Measurements from ENCODE around the gene TOR1A.

TOR1A gene, protein sequence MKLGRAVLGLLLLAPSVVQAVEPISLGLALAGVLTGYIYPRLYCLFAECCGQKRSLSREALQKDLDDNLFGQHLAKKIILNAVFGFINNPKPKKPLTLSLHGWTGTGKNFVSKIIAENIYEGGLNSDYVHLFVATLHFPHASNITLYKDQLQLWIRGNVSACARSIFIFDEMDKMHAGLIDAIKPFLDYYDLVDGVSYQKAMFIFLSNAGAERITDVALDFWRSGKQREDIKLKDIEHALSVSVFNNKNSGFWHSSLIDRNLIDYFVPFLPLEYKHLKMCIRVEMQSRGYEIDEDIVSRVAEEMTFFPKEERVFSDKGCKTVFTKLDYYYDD

DNA sequence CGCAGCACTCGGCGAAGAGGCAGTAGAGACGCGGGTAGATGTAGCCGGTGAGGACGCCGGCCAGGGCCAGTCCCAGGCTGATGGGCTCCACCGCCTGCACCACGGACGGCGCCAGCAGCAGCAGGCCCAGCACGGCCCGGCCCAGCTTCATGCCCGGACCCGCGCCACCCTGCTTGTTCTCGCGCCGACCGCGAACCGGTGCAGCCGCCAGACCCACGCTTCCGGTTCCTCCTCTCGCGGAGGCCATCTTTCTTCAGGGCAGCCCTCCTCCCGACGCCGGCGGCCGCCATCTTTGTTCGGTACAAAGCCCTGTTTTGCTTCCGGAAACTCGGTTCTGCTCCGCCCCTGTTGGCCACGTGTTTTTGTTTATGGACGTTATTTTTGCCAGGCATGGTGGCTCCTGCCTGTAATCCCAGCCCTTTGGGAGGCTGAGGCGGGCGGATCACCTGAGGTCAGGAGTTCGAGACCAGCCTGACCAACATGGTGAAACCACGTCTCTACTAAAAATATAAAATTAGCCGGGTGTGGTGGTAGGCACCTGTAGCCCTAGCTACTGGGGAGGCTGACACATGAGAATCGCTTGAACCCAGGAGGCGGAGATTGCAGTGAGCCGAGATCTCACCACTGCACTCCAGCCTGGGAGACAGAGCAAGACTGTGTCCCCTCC lies at the start of gene TOR1A:
TSS of gene TOR1A (minus strand) at position 202 of the 667 bp plus-strand sequence. CDS start at position 151, 51 bp downstream.
- H3K27me3 ChIP-seq (ENCODE audit: control insufficient read depth, insufficient read depth, low read length), result no peaks in the 10 kb centered on the region
- H3K4me3 ChIP-seq (ENCODE audit: low read length), result peak within 1 kb of the TSS; percentile 73
- H3K9me3 ChIP-seq (ENCODE audit: control insufficient read depth, insufficient read depth, low read length), result no peaks in the 10 kb centered on the region
- H3K36me3 ChIP-seq (ENCODE audit: control insufficient read depth, insufficient read depth, low read length), result peaks cover 12% of the 10 kb centered on the region
- H3K27ac ChIP-seq (ENCODE audit: low read length), result no peak within 1 kb of the TSS
- H3K4me1 ChIP-seq (ENCODE audit: control insufficient read depth, insufficient read depth, low read length), result no peaks in the 10 kb centered on the region
- no CpG with 5 or more reads among the region's 47 CpGs for WGBS (ENCODE audit: insufficient coverage, insufficient read length)
- DNase-seq (ENCODE audit: low read depth, low spot score), result peak; percentile 89

DNA sequence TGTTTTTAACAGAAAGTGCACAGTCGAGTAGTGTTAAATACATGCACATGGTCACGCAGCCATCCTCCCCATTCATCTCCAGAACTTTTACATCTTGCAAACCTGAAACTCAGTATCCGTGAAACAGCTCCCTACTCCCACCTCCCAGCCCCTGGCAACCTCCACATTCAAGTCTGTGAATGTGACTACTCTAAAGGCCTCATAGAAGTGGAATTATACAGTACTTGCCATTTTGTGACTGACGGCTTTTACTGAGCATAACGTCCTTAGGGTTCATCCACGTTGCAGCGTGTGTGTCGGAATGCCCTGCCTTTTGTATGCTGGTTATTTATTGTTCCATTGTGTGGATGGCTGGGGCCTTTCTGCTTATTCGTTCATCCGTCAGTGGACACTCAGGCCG lies 47.1 kb upstream of the TOR1A start:
- no CpG with 5 or more reads among the region's 11 CpGs for WGBS (ENCODE audit: insufficient coverage, insufficient read length)
- H3K27me3 ChIP-seq (ENCODE audit: control insufficient read depth, insufficient read depth, low read length), result no peaks in the 10 kb centered on the region

DNA sequence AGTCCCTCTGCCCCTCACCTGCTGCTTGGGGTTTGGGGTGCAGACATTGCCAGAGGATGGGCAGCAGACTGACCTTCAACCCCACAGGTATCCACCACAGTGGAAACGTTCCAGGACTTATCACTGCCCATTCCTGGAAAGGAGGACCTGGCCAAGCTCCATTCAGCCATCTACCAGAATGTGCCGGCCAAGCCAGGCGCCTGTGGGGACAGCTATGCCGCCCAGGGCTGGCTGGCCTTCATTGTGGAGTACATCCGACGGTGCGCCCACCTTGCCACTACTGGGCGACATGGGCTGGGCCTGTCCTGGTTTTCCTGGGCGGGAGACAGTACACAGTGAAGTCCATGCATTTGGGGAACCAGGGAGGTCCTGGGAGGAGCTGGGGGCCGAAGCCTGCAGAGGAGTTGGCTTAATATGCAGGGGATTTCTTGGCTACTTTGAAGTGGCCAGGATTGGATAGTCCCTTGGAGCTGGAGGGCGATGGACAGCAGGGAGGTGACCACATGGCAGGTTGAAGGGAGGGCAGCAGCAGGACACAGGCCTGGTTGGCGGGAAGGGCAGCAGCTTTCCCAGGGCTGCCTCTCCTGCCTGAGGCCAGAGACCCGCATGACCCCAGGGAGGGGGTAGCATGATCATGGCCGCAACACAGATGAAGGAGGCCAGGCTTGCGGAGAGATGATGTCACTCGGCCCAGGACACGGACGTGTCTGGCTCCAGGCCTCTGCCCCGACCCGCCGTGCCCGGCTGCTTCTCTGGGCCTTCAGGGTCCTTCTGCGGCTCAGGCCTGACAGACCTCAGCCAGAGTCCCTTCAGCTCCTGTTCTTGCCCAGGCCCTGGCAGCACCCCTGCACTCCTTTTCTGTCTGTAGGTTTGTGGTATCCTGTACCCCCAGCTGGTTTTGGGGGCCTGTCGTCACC lies 45.9 kb upstream of the TOR1A start:
- no peak overlapping the region for H3K4me3 ChIP-seq (ENCODE audit: low read length)
- DNase-seq (ENCODE audit: low read depth, low spot score), result no peak
- H3K9me3 ChIP-seq (ENCODE audit: control insufficient read depth, insufficient read depth, low read length), result no peaks in the 10 kb centered on the region
- no peaks in the 10 kb centered on the region for H3K4me1 ChIP-seq (ENCODE audit: control insufficient read depth, insufficient read depth, low read length)
- H3K27ac ChIP-seq (ENCODE audit: low read length), result no peak overlapping the region
- WGBS (ENCODE audit: insufficient coverage, insufficient read length), result no CpG with 5 or more reads among the region's 24 CpGs
- no peaks in the 10 kb centered on the region for H3K36me3 ChIP-seq (ENCODE audit: control insufficient read depth, insufficient read depth, low read length)
- no peaks in the 10 kb centered on the region for H3K27me3 ChIP-seq (ENCODE audit: control insufficient read depth, insufficient read depth, low read length)

More for the DNA sequence above, 47.1 kb upstream of the TOR1A start:
- no peak for DNase-seq (ENCODE audit: low read depth, low spot score)
- Histone ChIP-seq H3K4me3 (ENCODE audit: low read length) (no peak overlapping the region), H3K9me3 (ENCODE audit: control insufficient read depth, insufficient read depth, low read length) (no peaks in the 10 kb centered on the region), H3K36me3 (ENCODE audit: control insufficient read depth, insufficient read depth, low read length) (no peaks in the 10 kb centered on the region), H3K4me1 (ENCODE audit: control insufficient read depth, insufficient read depth, low read length) (no peaks in the 10 kb centered on the region), H3K27ac (ENCODE audit: low read length) (no peak overlapping the region)

DNA sequence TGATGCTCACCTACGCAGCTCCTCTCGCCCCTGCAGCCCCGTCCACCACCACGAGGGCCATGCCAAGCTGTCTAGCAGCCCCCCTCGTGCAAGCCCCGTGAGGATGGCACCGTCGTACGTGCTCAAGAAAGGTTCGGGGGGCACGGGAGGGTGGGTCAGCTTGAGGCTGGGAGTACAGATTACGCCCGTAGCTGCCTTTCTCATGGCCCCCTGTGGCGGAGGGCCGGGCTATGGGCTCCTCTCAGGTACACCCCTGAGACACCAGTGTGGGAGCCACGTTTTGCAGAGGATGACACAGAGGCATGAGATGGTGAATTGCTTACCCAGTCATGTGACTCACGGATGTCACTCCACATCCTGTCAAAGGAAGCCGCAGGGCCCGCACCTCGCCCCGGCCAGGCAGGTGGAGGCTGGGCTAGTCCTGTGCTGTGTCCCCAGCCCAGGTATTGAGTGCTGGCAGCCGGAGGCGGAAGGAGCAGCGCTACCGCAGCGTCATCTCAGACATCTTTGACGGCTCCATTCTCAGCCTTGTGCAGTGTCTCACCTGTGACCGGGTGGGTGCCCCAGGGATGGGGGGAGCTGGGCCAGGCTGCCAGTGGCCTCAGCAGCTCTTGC lies 45.0 kb upstream of the TOR1A start:
- no CpG with 5 or more reads among the region's 28 CpGs for WGBS (ENCODE audit: insufficient coverage, insufficient read length)
- no peak overlapping the region for H3K27ac ChIP-seq (ENCODE audit: low read length)
- H3K36me3 ChIP-seq (ENCODE audit: control insufficient read depth, insufficient read depth, low read length), result no peaks in the 10 kb centered on the region
- H3K4me1 ChIP-seq (ENCODE audit: control insufficient read depth, insufficient read depth, low read length), result no peaks in the 10 kb centered on the region
- H3K4me3 ChIP-seq (ENCODE audit: low read length), result no peak overlapping the region
- H3K27me3 ChIP-seq (ENCODE audit: control insufficient read depth, insufficient read depth, low read length), result no peaks in the 10 kb centered on the region
- H3K9me3 ChIP-seq (ENCODE audit: control insufficient read depth, insufficient read depth, low read length), result no peaks in the 10 kb centered on the region
- DNase-seq (ENCODE audit: low read depth, low spot score), result no peak

DNA sequence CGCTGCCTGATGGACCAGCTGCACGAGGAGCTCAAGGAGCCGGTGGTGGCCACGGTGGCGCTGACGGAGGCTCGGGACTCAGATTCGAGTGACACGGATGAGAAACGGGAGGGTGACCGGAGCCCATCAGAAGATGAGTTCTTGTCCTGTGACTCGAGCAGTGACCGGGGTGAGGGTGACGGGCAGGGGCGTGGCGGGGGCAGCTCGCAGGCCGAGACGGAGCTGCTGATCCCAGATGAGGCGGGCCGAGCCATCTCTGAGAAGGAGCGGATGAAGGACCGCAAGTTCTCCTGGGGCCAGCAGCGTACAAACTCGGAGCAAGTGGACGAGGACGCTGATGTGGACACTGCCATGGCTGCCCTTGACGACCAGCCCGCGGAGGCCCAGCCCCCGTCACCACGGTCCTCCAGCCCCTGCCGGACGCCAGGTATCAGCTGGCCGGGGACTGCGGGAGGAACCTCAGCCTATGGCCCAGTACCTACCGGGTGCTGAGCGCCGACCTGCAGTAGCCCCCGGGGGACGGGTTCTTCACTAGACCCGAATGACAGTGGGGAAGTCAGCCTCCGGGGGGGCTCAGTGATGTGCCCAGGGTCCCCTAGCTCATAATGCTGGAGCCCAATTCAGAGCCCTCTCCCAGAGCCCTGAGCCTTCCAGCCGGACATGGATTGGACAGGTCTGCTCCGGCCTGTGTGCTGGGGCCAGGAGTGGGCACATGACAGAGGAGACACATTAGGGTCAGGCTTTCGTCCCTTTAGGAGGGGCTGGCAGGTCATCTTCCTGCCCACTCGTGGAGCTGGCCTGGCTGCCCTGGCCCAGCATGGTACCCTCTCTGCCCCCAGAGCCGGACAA lies 44.3 kb upstream of the TOR1A start:
- DNase-seq (ENCODE audit: low read depth, low spot score), result no peak
- no peaks in the 10 kb centered on the region for H3K4me1 ChIP-seq (ENCODE audit: control insufficient read depth, insufficient read depth, low read length)
- no peaks in the 10 kb centered on the region for H3K9me3 ChIP-seq (ENCODE audit: control insufficient read depth, insufficient read depth, low read length)
- no peaks in the 10 kb centered on the region for H3K36me3 ChIP-seq (ENCODE audit: control insufficient read depth, insufficient read depth, low read length)
- H3K27me3 ChIP-seq (ENCODE audit: control insufficient read depth, insufficient read depth, low read length), result no peaks in the 10 kb centered on the region
- no peak overlapping the region for H3K27ac ChIP-seq (ENCODE audit: low read length)
- no peak overlapping the region for H3K4me3 ChIP-seq (ENCODE audit: low read length)
- WGBS (ENCODE audit: insufficient coverage, insufficient read length), result no CpG with 5 or more reads among the region's 48 CpGs

DNA sequence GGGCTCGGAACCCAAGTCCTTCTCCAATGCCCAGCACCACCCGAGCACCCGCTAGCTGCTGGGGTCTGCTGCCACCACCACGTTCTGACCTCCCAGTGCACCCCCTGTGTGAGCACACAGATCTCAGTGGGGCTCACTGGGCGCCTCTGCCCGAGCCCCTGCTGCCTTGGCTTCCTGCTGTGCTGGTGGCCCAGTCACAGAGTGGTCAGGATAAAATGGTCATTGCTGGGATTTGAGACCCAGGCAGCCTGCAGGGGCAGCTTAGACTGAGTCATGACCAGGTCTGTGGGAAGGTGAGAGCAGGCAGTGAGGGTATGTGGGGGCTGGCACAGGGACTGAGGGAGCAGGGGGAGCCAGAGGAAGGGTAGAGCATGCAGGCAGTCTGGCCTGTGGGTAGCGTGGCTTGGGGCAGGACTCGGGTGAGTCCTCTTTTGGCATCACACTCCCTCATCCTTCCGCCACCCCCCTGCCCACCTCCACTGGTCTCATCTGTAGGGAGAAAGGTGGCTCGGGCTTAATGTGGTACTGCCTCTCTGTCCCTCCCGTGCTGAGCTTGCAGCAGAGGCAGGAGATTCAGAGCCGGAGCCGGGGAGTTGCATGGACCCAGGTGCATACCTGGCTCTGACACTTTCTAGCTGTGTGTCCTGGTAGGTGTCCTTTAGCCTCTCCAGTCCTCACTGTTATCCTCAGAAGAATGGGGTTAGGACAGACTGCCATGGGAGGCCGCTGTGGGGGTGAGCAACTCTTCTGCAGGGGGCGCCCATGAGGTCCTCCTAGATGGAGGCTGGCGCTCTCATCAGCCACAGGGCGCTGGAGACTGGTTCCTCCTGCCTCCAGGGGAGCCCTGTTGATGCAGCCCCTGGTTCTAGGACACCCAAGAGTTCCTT lies 43.4 kb upstream of the TOR1A start:
- H3K36me3 ChIP-seq (ENCODE audit: control insufficient read depth, insufficient read depth, low read length), result no peaks in the 10 kb centered on the region
- no peaks in the 10 kb centered on the region for H3K4me1 ChIP-seq (ENCODE audit: control insufficient read depth, insufficient read depth, low read length)
- no peak for DNase-seq (ENCODE audit: low read depth, low spot score)
- no peak overlapping the region for H3K4me3 ChIP-seq (ENCODE audit: low read length)
- no peaks in the 10 kb centered on the region for H3K27me3 ChIP-seq (ENCODE audit: control insufficient read depth, insufficient read depth, low read length)
- H3K27ac ChIP-seq (ENCODE audit: low read length), result no peak overlapping the region
- no peaks in the 10 kb centered on the region for H3K9me3 ChIP-seq (ENCODE audit: control insufficient read depth, insufficient read depth, low read length)
- WGBS (ENCODE audit: insufficient coverage, insufficient read length), result no CpG with 5 or more reads among the region's 17 CpGs

DNA sequence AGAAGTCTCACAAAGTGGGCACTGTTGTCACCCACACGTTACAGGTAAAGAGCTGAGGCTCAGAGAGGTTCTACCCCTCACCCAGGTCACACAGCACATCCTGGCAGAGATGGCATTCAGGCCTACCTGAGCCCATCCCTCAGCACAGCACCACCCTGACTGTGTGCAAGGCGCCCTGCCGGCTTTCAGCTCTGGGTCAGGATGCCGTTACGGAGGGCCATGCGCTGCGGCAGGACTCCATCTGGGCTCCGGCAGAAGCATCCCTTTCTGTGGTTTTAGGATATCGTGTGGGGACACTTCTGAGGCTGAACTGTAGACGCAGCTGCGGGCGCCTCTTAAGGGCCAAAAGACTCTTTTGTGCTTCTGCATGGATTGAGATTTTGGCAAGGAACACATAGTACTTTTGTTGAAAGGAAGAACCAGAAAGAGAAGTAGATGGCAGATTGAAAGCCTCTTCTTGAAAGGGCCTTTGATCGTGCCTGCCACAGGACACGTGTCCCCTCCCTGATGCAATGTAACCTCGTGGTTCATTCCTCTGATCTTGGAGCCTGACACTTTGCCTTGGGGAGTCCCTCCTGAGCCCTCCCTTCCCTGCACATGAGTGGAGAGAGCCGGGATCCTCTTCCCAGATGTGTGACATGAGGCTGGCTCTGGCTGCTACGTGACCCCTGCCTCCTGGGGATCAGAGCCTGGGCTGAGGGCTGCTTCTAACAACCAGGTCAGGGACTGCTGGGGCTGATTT lies 42.6 kb upstream of the TOR1A start:
- no peak for DNase-seq (ENCODE audit: low read depth, low spot score)
- WGBS (ENCODE audit: insufficient coverage, insufficient read length), result no CpG with 5 or more reads among the region's 17 CpGs
- H3K36me3 ChIP-seq (ENCODE audit: control insufficient read depth, insufficient read depth, low read length), result no peaks in the 10 kb centered on the region

DNA sequence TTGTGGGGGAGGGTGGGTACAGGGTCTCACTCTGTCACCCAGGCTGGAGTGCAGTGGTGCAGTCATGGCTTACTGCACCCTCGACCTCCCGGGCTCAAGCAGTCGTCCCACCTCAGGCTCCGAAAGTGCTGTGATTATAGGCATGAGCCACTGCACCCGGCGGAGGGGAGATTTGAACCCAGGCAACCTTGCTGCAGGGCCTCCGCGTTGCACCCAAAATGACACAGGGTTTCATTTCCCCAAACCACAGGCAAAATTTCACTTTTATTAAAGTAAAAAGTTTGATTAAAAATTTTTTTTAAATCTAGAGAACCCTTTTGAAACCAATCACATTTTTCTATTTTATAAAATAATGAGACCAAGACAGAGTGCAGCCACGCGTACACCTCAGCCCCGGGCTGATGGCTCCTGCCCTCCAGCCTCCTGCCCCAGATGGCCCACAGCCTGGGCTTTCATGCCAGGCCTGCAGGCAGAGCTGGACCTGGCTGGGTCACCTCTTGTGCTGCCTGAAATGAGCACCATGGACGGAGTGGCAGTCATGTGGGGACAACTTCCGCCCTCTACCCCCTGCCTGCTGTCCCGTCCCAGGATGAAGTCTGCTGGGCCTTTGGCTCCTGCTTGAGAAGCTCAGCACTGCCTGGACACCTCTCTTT lies 41.9 kb upstream of the TOR1A start:
- Histone ChIP-seq H3K9me3 (ENCODE audit: control insufficient read depth, insufficient read depth, low read length) (no peaks in the 10 kb centered on the region), H3K36me3 (ENCODE audit: control insufficient read depth, insufficient read depth, low read length) (no peaks in the 10 kb centered on the region), H3K4me3 (ENCODE audit: low read length) (no peak overlapping the region), H3K4me1 (ENCODE audit: control insufficient read depth, insufficient read depth, low read length) (no peaks in the 10 kb centered on the region), H3K27me3 (ENCODE audit: control insufficient read depth, insufficient read depth, low read length) (no peaks in the 10 kb centered on the region), H3K27ac (ENCODE audit: low read length) (no peak overlapping the region)
- no peak for DNase-seq (ENCODE audit: low read depth, low spot score)
- WGBS (ENCODE audit: insufficient coverage, insufficient read length), result no CpG with 5 or more reads among the region's 14 CpGs

More for the DNA sequence above, 42.6 kb upstream of the TOR1A start:
- no peaks in the 10 kb centered on the region for H3K4me1 ChIP-seq (ENCODE audit: control insufficient read depth, insufficient read depth, low read length)
- H3K4me3 ChIP-seq (ENCODE audit: low read length), result no peak overlapping the region
- H3K9me3 ChIP-seq (ENCODE audit: control insufficient read depth, insufficient read depth, low read length), result no peaks in the 10 kb centered on the region
- H3K27me3 ChIP-seq (ENCODE audit: control insufficient read depth, insufficient read depth, low read length), result no peaks in the 10 kb centered on the region
- H3K27ac ChIP-seq (ENCODE audit: low read length), result no peak overlapping the region
